Activated CD8-positive, alpha-beta memory T cell treated with anti-CD3 and anti-CD28 coated beads for 36 hours (primary cell): ENCODE measurements around the gene NKX6-2. TPM values are rescaled to one million over a fixed set of nuclear protein-coding genes. Genes with fewer than 3 reads are reported as not detected.
"Not testable (repeated sequence)": the region's sequence is repeated elsewhere in the genome, so short reads cannot be mapped to it uniquely, and the experiment has no call there.

Experiments
- CTCF ChIA-PET: fragments of 350-600 bp; sonication (Branson Sonifier 250); formaldehyde crosslinking; loops from one replicate; lab custom pipeline; 2021; ENCODE audit warnings: antibody characterized with exemption; lab: Charles Lee
- POLR2A ChIA-PET: fragments of 350-600 bp; sonication (Branson Sonifier 250); formaldehyde crosslinking; loops from one replicate; lab custom pipeline; 2021; ENCODE audit warnings: antibody characterized with exemption; lab: Charles Lee
- total RNA-seq, 2 experiments: library from RNA; stranded (reverse); gene quantifications; one replicate each; pipeline ENCODE4 v1.2.3, GENCODE V29; 2021

The NKX6-2 gene
- total RNA-seq: not detected

DNA sequence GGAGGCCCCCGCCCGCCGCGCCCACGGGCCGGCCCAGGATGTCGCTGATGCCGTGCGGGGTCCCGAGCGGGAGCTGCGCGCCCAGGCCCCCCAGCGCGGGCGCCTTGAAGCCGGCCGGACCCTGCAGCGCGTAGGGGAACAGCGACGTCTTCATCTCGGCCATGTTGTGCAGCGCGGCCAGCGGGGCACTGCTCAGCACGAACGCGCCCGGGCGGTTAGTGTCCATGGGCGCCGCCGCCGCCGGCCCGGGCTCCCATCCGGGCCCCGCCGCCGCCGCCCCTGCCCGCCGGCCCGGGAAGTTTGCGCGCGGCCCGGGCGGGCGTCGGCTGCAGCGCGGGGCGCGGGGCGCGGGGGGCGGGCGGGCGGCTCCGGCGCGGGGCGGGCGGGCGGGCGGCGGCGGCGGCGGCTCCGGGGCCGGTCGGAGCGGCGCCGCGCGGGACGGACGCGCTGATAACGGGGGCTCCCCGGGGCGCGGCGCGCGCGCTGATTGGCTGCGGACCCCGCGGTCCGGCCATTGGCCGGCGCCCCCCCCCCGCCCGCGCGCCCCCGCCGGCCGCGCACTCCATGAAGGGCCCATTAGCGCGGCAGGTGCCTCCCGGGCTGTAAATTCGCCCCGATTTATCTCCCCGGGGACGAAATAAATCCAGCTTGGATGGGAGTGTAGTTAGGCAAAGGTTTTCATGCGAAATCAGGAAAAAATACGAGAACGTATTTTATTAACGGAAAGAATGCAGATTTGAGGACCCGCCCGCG lies at the start of gene NKX6-2:
Gene NKX6-2, minus strand, starts transcription at position 425 of the 753 bp plus-strand sequence. Its CDS starts 199 bp downstream, at position 226.
- CTCF ChIA-PET: no interaction called here
- POLR2A ChIA-PET: no interaction called here

GRCh38 chr10:132834891-132835847 lies 49.2 kb upstream of the NKX6-2 start:
- CTCF ChIA-PET: no interaction called here

DNA sequence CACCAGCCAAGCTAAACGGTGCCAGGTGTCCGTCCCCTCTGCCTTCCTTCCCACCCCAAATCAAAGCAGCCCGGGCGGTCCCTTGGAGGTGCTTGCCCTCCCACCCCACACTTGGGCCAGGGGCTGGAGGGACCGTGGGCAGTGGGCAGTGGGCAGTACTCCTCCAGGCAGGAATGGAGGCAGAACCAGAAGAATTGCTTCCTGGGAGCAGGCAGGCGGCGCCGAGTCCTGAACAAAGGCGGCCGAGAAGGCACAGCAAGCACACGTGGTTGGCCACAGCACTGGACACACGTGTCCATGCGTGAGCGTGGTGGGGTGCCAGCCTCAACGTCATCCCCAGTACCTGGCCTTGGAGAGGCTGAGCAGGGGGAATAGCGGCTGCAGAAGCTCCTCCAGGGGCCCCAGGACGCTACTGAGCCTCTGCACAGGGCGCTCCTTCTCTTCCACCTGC lies 48.4 kb upstream of the NKX6-2 start:
- ChIA-PET POLR2A (no interaction called here), CTCF (no interaction called here)

More at GRCh38 chr10:132834891-132835847, 49.2 kb upstream of the NKX6-2 start:
- POLR2A ChIA-PET: no interaction called here

DNA sequence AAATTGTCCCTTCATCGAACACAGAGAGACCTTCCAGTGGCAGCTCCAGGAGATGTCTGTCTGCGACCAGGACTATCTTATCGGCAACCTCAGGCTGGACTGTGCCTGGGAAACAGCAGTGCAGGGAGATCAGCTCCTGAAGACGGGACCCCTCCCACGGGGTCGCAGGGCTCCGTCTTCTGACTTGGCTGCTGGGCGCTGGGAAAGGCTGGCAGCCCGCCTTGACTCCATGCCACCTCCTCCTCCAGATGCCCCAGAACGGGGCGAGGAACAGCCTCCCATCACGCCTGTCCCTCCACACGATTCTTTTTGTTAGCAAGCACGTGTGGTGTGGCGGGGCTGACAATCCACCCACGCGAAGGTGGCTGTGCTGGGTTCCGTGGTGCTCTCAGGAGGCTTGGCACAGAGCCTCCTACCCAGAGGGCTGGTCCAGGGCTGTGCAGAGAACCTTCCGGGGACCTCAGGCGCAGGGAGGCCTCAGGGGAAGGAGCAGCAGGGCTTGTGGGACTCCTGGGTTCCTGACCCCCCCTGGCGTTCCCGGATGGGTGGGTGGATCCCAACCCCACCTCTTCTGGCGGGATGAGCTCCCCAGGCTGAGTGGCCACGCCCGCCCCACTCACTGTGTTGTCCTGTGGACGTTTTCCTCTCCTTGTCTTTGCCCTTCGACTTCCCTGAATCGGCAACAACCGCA lies 47.6 kb upstream of the NKX6-2 start:
- POLR2A ChIA-PET: no interaction called here
- CTCF ChIA-PET: no interaction called here

DNA sequence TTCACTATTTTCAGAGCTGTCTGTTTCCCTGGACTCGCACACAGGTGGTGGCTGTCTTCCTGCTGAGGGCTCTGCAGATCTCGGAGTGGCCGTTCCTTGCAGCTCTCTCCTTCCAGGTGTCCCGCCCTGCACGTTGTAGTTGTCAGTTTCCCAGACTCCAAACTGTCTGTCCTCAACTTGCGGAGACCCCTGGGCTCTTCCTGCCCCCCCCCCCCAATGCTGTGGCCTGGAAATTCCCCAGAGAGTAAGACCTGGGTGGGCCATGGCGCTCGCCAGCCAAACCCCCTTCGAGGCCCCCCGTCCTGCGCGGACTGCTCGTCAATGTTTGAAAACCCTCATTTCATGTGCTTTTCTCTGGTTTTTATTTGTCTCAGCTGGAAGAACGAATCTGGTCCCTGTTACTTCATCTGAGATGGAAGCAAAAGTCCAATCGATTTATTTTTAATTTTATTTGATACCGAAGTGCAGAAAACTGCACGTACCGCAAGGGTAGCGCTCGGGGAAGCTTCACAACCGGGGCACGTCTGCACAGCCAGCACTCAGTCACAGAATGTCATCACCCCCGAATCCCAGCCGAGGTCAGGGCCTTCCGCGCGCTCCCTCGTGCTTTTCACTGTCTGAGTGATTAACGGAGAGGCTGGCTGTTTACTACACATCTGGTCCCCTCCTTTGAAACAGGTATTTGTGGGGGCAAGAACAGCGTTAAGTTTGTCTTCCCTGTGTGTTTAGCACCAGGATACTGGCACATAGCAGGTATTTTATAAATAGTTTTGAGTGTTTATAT lies 46.4 kb upstream of the NKX6-2 start:
- ChIA-PET CTCF (no interaction called here), POLR2A (no interaction called here)

- CTCF ChIA-PET: no interaction called here
- POLR2A ChIA-PET: no interaction called here
These were observed 43.5 kb upstream of the NKX6-2 start for GRCh38 chr10:132829403-132829802.

GRCh38 chr10:132828681-132829080 lies 42.7 kb upstream of the NKX6-2 start:
- POLR2A ChIA-PET: no interaction called here
- CTCF ChIA-PET: no interaction called here

DNA sequence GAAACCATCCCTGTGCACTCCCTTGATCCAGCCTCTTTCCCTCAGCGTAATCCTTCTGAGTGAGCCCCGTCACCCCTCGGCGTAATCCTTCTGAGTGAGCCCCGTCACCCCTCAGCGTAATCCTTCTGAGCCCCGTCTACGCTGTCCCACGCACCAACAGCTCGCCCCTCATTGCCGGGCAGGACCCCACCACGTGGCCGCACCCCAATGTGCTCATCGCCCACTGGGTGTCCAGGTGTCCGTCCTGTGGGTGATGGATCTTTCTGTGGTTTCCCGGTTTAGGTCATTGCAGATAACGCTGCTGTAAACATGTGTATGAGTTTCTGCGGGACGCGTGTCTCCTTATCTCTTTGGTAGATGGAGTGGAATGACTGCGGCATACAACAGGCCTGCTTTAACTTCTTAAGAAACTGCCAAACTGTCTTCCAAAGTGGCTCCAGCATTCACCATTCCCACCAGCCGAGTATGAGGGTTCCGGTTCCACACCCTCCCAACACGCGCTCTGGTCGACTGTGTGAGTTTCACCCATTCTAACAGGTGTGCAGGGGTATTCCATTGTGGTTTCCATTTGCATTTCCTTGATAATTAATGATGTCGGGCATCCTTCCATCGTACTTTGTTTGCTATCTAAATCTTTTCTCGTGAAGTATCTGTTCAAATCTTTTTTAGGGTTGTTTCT lies 42.1 kb upstream of the NKX6-2 start:
- CTCF ChIA-PET: no interaction called here

GRCh38 chr10:132827423-132827789 lies 41.5 kb upstream of the NKX6-2 start:
- POLR2A ChIA-PET: no interaction called here
- CTCF ChIA-PET: no interaction called here

More for the DNA sequence above, 42.1 kb upstream of the NKX6-2 start:
- POLR2A ChIA-PET: no interaction called here

- CTCF ChIA-PET: no interaction called here
- POLR2A ChIA-PET: no interaction called here
These were observed 40.8 kb upstream of the NKX6-2 start for GRCh38 chr10:132826524-132827422.

- POLR2A ChIA-PET, CTCF ChIA-PET: not testable (repeated sequence)
These were observed 40.0 kb upstream of the NKX6-2 start for GRCh38 chr10:132825783-132826523.

DNA sequence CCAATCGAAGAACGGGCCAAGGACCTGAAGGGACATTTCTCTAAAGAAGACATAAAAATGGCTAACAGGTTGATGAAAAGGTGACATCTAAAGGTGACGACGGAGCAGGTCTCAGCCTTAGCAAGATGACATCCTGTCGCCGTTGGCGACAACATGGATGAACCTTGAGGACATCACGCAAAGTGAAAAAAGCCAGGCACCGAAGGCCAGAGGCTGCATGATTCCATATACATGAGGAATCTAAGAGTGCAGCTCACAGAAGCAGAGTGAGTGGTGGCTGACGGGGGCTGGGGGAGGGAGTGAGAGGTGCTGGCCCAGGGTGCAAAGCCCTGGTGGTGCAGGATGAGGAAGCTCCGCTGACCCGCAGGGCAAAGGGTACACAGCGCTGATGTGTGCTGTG lies 34.1 kb upstream of the NKX6-2 start:
- POLR2A ChIA-PET: no interaction called here
- CTCF ChIA-PET: no interaction called here

- CTCF ChIA-PET: no interaction called here
- POLR2A ChIA-PET: no interaction called here
These were observed 31.8 kb upstream of the NKX6-2 start for GRCh38 chr10:132817701-132818211.

GRCh38 chr10:132816718-132817117 lies 30.8 kb upstream of the NKX6-2 start:
- ChIA-PET POLR2A (no interaction called here), CTCF (no interaction called here)

DNA sequence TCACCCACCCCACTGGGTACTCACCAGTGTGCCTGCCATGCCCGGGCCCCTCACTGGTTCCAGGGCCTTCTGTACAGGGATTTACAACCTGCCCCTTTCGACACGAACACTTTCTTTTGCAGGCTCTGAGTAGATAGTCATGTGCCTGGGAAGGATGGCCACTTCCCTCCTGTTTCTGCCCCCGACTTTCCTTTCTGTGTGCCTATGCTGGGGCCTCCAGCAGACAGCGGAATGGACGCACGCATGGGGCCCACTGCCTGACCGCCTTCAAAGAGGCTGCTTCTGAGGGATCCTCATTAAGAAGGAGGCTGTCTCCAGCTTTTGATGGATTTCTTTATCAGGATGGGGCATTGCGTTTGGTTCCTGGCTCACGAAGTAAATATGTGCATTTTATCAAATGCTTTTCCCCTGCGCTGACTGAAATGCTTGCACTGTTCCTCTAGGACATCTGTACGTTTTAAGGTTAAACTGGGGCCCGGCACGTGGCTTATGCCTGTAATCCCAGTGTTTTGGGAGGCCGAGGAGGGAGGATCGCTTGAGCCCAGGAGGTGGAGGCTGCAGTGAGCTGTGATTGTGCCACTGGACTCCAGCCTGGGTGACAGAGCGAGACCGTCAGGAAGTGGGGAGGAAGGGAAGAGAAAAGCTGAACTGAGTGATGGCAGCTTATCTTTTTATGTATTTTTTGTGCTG lies 29.4 kb upstream of the NKX6-2 start:
- CTCF ChIA-PET: no interaction called here
- POLR2A ChIA-PET: no interaction called here

- ChIA-PET POLR2A (no interaction called here), CTCF (no interaction called here)
These were observed 28.5 kb upstream of the NKX6-2 start for GRCh38 chr10:132814469-132814856.
